Neutrophil (primary cell): ENCODE measurements around the gene LDLRAD2.

ENCODE experiments used
- H3K27ac ChIP-seq: fragments of 200-600 bp; sonication (generic); 2 replicates; pipeline ENCODE4 v1.5.1; 2016; ENCODE audit warnings: mild to moderate bottlenecking, moderate library complexity
- H3K27me3 ChIP-seq: fragments of 200-600 bp; sonication (generic); 2 replicates; pipeline ENCODE4 v1.6.0; 2016; ENCODE audit warnings: mild to moderate bottlenecking
- H3K36me3 ChIP-seq: fragments of 200-600 bp; sonication (generic); 2 replicates; pipeline ENCODE4 v1.5.1; 2017
- H3K4me1 ChIP-seq, 2 experiments: fragments of 200-600 bp in 1 of 2; sonication (generic) in 1 of 2; 1 replicate in 1 of 2; 2 replicates in 1 of 2; pipeline versions ENCODE4 v1.5.1 to v1.6.1; 2013 to 2016; ENCODE audit warnings: low read depth in 1 of 2, low read length in 1 of 2, mild to moderate bottlenecking in 1 of 2, moderate library complexity in 1 of 2; ENCODE audit not compliant: control insufficient read depth in 1 of 2, insufficient read depth in 1 of 2
- H3K4me3 ChIP-seq, 2 experiments: fragments of 200-600 bp in 1 of 2; sonication (generic) in 1 of 2; 1 replicate in 1 of 2; 2 replicates in 1 of 2; pipeline ENCODE4 v1.5.1; 2013 to 2016; ENCODE audit warnings: low read depth in 1 of 2, low read length in 1 of 2, mild to moderate bottlenecking in 1 of 2, moderate library complexity in 1 of 2
- H3K9me3 ChIP-seq: fragments of 200-600 bp; sonication (generic); 2 replicates; pipeline ENCODE4 v1.5.1; 2016
- TF ChIP-seq, protein P1 (sequence below): fragments of 200-600 bp; sonication (generic); IDR thresholded peaks from 2 replicates; pipeline ENCODE4 v1.5.1; 2016; ENCODE audit warnings: antibody characterized with exemption

Gene LDLRAD2

DNA sequence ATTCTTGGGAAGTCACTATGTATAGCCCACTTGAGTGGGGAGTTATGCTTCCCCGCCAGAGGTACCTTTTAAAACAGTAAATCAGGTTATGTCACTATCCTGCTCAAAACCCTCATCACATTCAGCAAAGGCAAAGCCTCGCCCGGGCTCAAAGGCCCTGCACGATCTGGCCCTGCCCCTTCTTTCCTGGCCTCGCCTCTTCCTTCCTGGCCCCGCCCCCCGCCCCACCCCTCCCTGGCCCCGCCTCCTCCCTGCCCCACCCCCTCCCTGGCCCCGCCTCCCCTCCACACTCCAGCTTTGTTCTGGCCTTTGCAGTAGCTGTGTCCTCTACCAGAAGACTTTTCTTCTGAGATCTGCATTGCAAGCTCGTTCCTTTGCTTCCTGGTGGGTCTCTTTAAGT lies 6.6 kb downstream of the LDLRAD2 start:
- TF ChIP-seq, protein P1, sequence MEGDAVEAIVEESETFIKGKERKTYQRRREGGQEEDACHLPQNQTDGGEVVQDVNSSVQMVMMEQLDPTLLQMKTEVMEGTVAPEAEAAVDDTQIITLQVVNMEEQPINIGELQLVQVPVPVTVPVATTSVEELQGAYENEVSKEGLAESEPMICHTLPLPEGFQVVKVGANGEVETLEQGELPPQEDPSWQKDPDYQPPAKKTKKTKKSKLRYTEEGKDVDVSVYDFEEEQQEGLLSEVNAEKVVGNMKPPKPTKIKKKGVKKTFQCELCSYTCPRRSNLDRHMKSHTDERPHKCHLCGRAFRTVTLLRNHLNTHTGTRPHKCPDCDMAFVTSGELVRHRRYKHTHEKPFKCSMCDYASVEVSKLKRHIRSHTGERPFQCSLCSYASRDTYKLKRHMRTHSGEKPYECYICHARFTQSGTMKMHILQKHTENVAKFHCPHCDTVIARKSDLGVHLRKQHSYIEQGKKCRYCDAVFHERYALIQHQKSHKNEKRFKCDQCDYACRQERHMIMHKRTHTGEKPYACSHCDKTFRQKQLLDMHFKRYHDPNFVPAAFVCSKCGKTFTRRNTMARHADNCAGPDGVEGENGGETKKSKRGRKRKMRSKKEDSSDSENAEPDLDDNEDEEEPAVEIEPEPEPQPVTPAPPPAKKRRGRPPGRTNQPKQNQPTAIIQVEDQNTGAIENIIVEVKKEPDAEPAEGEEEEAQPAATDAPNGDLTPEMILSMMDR: no peak
- no peaks in the 10 kb centered on the region for H3K9me3 ChIP-seq
- peaks cover 16% of the 10 kb centered on the region for H3K27me3 ChIP-seq
- peaks cover 20 to 28% of the 10 kb centered on the region in 2 experiments for H3K4me1 ChIP-seq
- no peaks in the 10 kb centered on the region for H3K36me3 ChIP-seq
- no peak overlapping the region for H3K27ac ChIP-seq
- H3K4me3 ChIP-seq: no peak overlapping the region

DNA sequence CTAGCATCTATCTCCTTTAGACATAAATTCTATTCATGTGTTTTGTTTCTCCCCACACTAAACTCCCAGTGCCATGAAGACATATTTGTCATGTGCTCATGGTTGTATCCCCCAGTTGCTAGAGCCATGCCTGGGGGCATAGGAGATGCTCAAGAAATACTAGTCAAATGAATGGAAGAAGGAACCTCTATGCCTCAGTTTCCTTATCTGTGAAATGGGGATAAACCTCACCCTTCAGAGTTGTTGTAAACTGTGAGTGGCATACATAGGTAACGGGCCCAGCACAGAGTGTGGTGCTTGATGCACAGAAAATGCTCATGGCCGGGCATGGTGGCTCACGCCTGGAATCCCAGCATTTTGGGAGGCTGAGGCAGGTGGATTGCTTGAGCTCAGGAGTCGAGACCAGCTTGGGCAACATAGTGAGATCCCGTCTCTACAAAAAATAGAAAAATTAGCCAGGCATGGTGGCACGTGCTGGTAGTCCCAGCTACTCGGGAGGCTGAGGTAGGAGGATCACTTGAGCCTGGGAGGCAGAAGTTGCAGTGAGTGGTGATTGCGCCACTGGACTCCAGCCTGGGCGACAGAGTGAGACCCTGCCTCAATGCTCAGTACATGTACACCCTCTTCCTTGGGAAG lies 8.7 kb downstream of the LDLRAD2 start:
- TF ChIP-seq, protein P1: no peak
- Histone ChIP-seq H3K36me3 (no peaks in the 10 kb centered on the region), H3K27ac (no peak overlapping the region), H3K4me3 (no peak overlapping the region), H3K27me3 (no peaks in the 10 kb centered on the region), H3K9me3 (no peaks in the 10 kb centered on the region), H3K4me1 (peaks cover 13 to 19% of the 10 kb centered on the region in 2 experiments)

DNA sequence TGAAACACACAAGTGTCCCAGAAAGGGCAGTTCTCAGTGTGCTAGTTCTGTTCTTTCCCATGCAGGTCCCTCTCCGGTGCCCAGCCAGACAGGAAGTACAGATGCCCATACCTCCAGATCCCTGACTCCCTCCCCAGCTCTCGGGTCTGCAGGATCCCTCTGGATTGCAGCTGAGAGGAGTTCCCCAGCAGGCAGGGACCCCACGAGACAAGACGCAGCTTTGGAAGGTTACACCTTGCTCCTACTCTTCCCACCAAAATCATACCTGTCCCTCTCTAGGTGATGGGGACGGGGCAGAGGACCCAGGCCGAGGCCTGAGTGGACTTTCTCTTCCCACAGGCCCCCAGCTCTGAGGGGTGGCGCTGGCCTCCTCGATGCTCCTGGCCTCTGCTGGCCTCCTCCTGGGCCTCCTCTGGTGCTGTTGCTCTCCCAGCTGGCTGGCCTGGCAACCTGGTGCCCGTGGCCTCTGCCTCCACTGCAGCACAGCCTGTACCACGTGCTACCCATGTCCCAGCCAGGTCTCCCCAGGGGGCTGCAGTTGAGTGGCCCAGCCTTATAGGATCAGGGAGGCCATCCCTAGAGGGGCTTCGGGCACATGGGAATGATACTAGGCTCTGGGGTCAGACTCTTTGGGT lies 9.4 kb downstream of the LDLRAD2 start:
- no peaks in the 10 kb centered on the region for H3K9me3 ChIP-seq
- H3K4me1 ChIP-seq: peaks cover 8 to 14% of the 10 kb centered on the region in 2 experiments
- TF ChIP-seq, protein P1: no peak
- H3K27ac ChIP-seq: no peak overlapping the region
- H3K36me3 ChIP-seq: no peaks in the 10 kb centered on the region
- no peak overlapping the region for H3K4me3 ChIP-seq
- no peaks in the 10 kb centered on the region for H3K27me3 ChIP-seq

DNA sequence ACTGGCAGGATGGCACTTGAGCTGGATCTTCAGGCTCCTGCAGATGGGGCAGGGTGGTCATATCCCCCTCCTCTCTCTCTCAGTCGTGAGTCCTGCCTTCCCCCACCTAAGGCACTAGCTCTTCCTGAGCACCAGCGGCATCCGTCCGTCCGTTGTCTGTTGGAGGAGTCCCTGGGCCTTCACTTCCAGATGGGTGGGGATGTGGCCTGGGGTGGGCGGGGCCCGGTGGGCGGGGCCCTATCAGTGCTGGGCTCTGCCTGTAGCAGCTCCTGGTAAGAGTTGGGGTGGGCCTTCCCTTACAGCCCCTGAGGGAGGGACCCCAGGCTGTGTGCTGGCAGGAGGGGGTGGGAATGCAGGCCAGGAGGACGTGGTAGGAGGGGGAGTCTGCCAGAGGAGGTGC lies 10.3 kb downstream of the LDLRAD2 start:
- no peaks in the 10 kb centered on the region for H3K27me3 ChIP-seq
- H3K4me1 ChIP-seq: peaks cover 8 to 14% of the 10 kb centered on the region in 2 experiments
- TF ChIP-seq, protein P1: no peak
- no peak overlapping the region for H3K4me3 ChIP-seq
- no peak overlapping the region for H3K27ac ChIP-seq
- H3K36me3 ChIP-seq: no peaks in the 10 kb centered on the region
- no peaks in the 10 kb centered on the region for H3K9me3 ChIP-seq

DNA sequence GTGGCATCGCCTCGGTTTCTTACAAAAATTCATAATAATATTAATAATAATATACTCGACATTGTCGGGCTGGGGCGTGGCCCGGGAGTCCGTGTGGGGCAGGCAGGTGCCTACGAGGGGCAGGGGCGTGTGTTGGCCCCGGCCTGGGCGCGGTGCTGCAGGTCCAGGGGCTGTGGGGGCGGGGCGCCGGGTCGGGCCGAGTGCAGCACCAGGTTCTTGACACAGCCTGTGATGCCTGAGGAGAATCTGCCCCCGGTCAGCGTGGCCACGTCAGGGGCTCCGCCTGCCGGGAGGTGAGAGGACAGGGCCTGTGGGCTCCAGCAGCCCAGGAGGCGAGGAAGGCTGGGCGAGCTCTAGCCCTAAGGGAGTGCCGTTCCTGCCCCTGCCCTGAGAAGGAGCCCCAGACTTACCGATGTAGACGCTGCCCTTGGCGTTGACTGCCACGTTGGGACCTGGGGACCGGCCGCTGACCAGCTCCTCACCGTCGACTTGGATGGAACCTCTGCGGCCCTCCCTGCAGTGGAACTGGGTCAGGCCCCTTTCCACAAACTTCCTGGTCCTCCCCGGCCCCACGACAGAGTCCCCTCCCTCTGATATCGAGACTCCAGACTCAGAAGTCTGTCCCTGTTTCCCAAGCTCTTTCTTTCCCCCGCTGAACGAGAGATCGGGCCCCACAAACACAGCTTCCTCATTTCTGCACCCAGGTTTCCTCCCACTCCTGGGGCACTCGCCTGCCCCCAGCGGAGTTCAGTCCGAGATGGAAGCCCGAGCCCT lies 11.3 kb downstream of the LDLRAD2 start:
- TF ChIP-seq, protein P1: no peak
- Histone ChIP-seq H3K27me3 (no peaks in the 10 kb centered on the region), H3K4me3 (no peak overlapping the region), H3K9me3 (no peaks in the 10 kb centered on the region), H3K36me3 (no peaks in the 10 kb centered on the region), H3K4me1 (peaks cover 8 to 13% of the 10 kb centered on the region in 2 experiments), H3K27ac (no peak overlapping the region)
